ENCODE results near the gene CFAP77. TPM values are rescaled to one million over a fixed set of nuclear protein-coding genes. Genes with fewer than 3 reads are reported as not detected.

The CFAP77 gene
- total RNA-seq, 2 experiments from 2014 or later: not detected

DNA sequence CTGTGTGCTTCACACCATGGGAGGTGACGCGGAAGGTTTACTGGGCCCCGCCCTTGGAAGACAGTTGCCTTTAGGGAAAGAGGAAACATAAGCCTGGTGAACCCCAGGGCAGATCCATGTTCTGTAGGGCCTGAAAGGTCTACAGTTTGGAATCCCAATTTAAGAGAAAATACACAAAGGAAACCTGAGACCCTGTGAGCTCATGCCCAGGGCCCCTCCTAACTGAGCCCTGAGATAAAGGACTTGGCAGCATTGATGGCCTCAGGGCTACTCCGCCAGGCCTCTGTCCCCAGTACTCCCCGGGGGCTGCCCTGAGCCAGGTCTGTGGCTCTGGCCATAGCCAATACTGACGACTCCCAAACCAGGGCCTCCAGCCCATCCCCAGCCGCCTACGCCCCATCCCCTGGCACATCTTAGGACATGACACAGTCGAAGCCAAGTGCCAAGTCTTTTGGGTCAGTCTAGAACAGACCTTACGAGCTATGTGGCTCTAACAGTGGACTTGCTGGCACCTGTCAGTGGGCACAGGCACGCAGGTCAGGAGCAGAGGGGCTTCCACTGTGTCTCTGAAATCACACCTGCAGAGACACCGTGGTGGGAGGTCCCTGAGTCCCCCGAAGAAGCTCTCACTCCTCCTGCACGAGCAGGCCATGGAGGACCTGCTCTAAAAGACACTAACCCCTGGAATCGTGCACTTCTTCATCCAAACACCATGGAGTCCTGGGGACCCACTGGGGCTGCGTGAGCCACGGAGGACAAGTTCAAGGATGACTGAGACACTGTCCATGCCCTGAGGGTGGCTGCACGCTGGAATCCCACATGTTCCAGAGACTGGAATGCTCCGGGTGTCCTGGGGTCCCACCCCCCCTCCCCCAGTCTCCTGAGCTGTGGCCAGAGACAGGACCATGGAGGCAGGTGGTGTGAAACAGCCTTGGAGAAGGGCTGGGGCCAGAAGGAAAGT lies 132.1 kb downstream of the CFAP77 start:
- H3K27me3 Mint-ChIP-seq: peaks cover 12% of the 10 kb centered on the region
- no peak for DNase-seq
- Histone ChIP-seq H3K4me3 (ENCODE audit: low read length) (no peak overlapping the region), H3K27me3 (ENCODE audit: control insufficient read depth in 1 of 2, insufficient read depth in 2 of 2, low read length in 2 of 2) (peaks cover 13 to 15% of the 10 kb centered on the region in 2 experiments), H3K4me1 (ENCODE audit: insufficient read depth, low read length) (peaks cover 4% of the 10 kb centered on the region), H3K36me3 (ENCODE audit: insufficient read depth, low read length) (no peaks in the 10 kb centered on the region), H3K9me3 (ENCODE audit: control insufficient read depth in 1 of 2, insufficient read depth in 1 of 2, low read length in 2 of 2) (peaks cover 0 to 3% of the 10 kb centered on the region in 2 experiments), H3K27ac (ENCODE audit: low read depth in 1 of 2, low read length in 2 of 2) (no peak overlapping the region)
- CTCF ChIA-PET: no interaction called here
- no peaks in the 10 kb centered on the region for H3K4me1 Mint-ChIP-seq (ENCODE audit: low read depth)
- no peaks in the 10 kb centered on the region for H3K9me3 Mint-ChIP-seq
- intact Hi-C loops (cut with DNase I, micrococcal nuclease): no loop called here
- H3K36me3 Mint-ChIP-seq (ENCODE audit: low read depth): no peaks in the 10 kb centered on the region
- no peak overlapping the region for H3K27ac Mint-ChIP-seq
- TF ChIP-seq, protein P1, sequence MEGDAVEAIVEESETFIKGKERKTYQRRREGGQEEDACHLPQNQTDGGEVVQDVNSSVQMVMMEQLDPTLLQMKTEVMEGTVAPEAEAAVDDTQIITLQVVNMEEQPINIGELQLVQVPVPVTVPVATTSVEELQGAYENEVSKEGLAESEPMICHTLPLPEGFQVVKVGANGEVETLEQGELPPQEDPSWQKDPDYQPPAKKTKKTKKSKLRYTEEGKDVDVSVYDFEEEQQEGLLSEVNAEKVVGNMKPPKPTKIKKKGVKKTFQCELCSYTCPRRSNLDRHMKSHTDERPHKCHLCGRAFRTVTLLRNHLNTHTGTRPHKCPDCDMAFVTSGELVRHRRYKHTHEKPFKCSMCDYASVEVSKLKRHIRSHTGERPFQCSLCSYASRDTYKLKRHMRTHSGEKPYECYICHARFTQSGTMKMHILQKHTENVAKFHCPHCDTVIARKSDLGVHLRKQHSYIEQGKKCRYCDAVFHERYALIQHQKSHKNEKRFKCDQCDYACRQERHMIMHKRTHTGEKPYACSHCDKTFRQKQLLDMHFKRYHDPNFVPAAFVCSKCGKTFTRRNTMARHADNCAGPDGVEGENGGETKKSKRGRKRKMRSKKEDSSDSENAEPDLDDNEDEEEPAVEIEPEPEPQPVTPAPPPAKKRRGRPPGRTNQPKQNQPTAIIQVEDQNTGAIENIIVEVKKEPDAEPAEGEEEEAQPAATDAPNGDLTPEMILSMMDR (IDR thresholded peaks at IDR 0.05): no peak
- POLR2A ChIA-PET: no interaction called here
- ATAC-seq (ENCODE audit: poor library complexity): no peak
- H3K4me3 Mint-ChIP-seq: no peak overlapping the region

DNA sequence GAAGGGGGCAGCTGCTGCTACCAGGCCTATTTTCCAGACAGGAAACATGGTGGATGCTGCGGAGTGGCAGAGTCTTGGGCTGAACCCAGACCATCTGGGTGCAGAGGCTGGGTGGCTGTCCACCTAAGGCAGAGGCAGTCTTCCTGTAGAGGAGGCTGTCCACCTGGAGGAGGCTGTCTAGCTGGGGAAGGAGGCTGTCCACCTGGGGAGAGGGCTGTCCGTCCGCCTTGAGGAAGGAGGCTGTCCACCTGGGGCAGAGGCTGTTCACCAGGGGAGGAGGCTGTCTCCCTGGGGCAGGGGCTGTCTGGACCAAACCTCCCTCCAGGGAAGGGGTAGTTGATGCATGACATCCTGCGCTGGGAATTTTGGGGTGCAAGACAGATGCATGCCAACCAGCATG lies 133.2 kb downstream of the CFAP77 start:
- Histone ChIP-seq H3K27me3 (ENCODE audit: control insufficient read depth in 1 of 2, insufficient read depth in 2 of 2, low read length in 2 of 2) (peaks cover 13 to 16% of the 10 kb centered on the region in 2 experiments), H3K4me1 (ENCODE audit: insufficient read depth, low read length) (peaks cover 4% of the 10 kb centered on the region), H3K9me3 (ENCODE audit: control insufficient read depth in 1 of 2, insufficient read depth in 1 of 2, low read length in 2 of 2) (no peaks in the 10 kb centered on the region), H3K27ac (ENCODE audit: low read depth in 1 of 2, low read length in 2 of 2) (no peak overlapping the region), H3K36me3 (ENCODE audit: insufficient read depth, low read length) (no peaks in the 10 kb centered on the region), H3K4me3 (ENCODE audit: low read length) (no peak overlapping the region)
- H3K4me3 Mint-ChIP-seq: no peak overlapping the region
- DNase-seq (no peak), ATAC-seq (ENCODE audit: poor library complexity) (no peak)
- POLR2A ChIA-PET: no interaction called here
- no peaks in the 10 kb centered on the region for H3K4me1 Mint-ChIP-seq (ENCODE audit: low read depth)
- TF ChIP-seq, protein P1 (IDR thresholded peaks at IDR 0.05): no peak
- CTCF ChIA-PET: no interaction called here
- no peaks in the 10 kb centered on the region for H3K9me3 Mint-ChIP-seq
- H3K27me3 Mint-ChIP-seq: peaks cover 19% of the 10 kb centered on the region
- no peak overlapping the region for H3K27ac Mint-ChIP-seq
- intact Hi-C loops (cut with DNase I, micrococcal nuclease): no loop called here
- no peaks in the 10 kb centered on the region for H3K36me3 Mint-ChIP-seq (ENCODE audit: low read depth)

DNA sequence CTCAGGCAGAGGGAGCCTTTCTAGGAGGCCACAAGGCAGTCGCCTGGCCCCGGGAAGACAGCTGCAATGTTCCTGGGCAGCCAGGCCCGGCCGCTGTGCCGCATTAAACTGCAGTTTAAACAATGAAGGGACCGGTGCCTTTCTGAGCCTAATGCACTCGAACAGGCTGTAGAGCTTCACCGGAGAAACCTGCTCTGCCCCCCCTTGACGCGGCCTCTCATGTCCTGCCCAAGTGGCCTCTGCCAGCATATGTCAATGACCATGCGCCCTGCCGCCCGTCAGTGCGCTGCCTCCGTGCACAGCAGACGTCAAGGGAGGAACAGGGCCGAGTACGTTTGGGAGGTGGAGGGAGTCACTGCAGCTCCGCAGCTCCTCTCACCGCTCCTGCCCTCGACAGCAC lies 133.9 kb downstream of the CFAP77 start:
- no peaks in the 10 kb centered on the region for H3K9me3 ChIP-seq (ENCODE audit: control insufficient read depth in 1 of 2, insufficient read depth in 1 of 2, low read length in 2 of 2)
- DNase-seq (no peak), ATAC-seq (ENCODE audit: poor library complexity) (no peak)
- peaks cover 21% of the 10 kb centered on the region for H3K27me3 Mint-ChIP-seq
- peaks cover 4% of the 10 kb centered on the region for H3K4me1 ChIP-seq (ENCODE audit: insufficient read depth, low read length)
- TF ChIP-seq, protein P1 (IDR thresholded peaks at IDR 0.05): no peak
- H3K9me3 Mint-ChIP-seq: no peaks in the 10 kb centered on the region
- no peak overlapping the region for H3K4me3 Mint-ChIP-seq
- H3K36me3 ChIP-seq (ENCODE audit: insufficient read depth, low read length): no peaks in the 10 kb centered on the region
- POLR2A ChIA-PET: no interaction called here
- H3K27ac ChIP-seq (ENCODE audit: low read depth in 1 of 2, low read length in 2 of 2): no peak overlapping the region
- intact Hi-C loops (cut with DNase I, micrococcal nuclease): no loop called here
- no peak overlapping the region for H3K4me3 ChIP-seq (ENCODE audit: low read length)
- no peaks in the 10 kb centered on the region for H3K4me1 Mint-ChIP-seq (ENCODE audit: low read depth)
- H3K36me3 Mint-ChIP-seq (ENCODE audit: low read depth): no peaks in the 10 kb centered on the region
- CTCF ChIA-PET: no interaction called here
- no peak overlapping the region for H3K27ac Mint-ChIP-seq
- peaks cover 13 to 16% of the 10 kb centered on the region in 2 experiments for H3K27me3 ChIP-seq (ENCODE audit: control insufficient read depth in 1 of 2, insufficient read depth in 2 of 2, low read length in 2 of 2)
